ENCODE data around the gene DZIP1L. TPM values are rescaled to one million over a fixed set of nuclear protein-coding genes. Genes with fewer than 3 reads are reported as not detected.

The DZIP1L gene
- total RNA-seq, 1 experiment from 2014 or later, result 2.4 TPM

DNA sequence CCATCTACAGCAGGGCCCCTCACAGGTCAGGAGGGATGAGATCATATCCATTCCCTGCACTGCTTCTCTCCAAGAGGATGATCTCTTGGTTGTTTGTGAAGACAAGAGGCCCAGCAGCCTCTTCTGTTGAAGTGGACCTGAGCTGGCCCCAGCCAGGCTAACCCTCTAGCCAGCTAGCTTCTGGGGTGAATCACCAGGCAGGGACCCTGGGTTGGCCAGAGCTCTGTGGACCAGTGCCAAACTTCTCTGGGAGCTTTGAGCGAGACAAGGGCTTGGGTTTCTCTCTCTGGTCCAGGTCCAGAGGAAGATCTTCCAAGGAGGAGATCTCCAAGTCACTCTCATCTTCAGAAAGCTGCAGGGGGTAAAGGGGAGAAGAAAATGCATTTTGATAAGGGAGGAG, 52.8 kb downstream of the DZIP1L start:
- H3K4me3 Mint-ChIP-seq (ENCODE audit: unreplicated experiment), result no peak overlapping the region
- H3K27ac Mint-ChIP-seq (ENCODE audit: unreplicated experiment), result no peak overlapping the region
- intact Hi-C loops (cut with micrococcal nuclease; ENCODE audit: unreplicated experiment), result loop anchor here (10.0 kb wide), 1 partner anchor 272 kb away; no protein-coding TSS in a partner anchor
- no peaks in the 10 kb centered on the region for H3K27me3 Mint-ChIP-seq (ENCODE audit: insufficient read depth, unreplicated experiment)
- DNase-seq, result no peak
- ChIA-PET CTCF (no interaction called here), POLR2A (no interaction called here)
- no TSS peak for BruUV-seq (replicated peaks)
- Histone ChIP-seq H3K36me3 (ENCODE audit: control insufficient read depth, insufficient read depth, low read length) (no peaks in the 10 kb centered on the region), H3K9me3 (no peaks in the 10 kb centered on the region), H3K27me3 (replicated peaks; ENCODE audit: control insufficient read depth, insufficient read depth, low read length) (no peaks in the 10 kb centered on the region), H3K4me1 (no peaks in the 10 kb centered on the region), H3K4me3 (ENCODE audit: low read depth, low read length) (no peak overlapping the region)
- TF ChIP-seq, protein P1, sequence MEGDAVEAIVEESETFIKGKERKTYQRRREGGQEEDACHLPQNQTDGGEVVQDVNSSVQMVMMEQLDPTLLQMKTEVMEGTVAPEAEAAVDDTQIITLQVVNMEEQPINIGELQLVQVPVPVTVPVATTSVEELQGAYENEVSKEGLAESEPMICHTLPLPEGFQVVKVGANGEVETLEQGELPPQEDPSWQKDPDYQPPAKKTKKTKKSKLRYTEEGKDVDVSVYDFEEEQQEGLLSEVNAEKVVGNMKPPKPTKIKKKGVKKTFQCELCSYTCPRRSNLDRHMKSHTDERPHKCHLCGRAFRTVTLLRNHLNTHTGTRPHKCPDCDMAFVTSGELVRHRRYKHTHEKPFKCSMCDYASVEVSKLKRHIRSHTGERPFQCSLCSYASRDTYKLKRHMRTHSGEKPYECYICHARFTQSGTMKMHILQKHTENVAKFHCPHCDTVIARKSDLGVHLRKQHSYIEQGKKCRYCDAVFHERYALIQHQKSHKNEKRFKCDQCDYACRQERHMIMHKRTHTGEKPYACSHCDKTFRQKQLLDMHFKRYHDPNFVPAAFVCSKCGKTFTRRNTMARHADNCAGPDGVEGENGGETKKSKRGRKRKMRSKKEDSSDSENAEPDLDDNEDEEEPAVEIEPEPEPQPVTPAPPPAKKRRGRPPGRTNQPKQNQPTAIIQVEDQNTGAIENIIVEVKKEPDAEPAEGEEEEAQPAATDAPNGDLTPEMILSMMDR (IDR thresholded peaks at IDR 0.05; ENCODE audit: insufficient read depth in 1 of 2, low read depth in 1 of 2, low read length in 1 of 2, severe bottlenecking in 1 of 2, unreplicated experiment in 1 of 2), result no peak
- H3K4me1 Mint-ChIP-seq (ENCODE audit: low read depth, unreplicated experiment), result no peaks in the 10 kb centered on the region
- H3K36me3 Mint-ChIP-seq (ENCODE audit: insufficient read depth, unreplicated experiment), result no peaks in the 10 kb centered on the region
- no peaks in the 10 kb centered on the region for H3K9me3 Mint-ChIP-seq (ENCODE audit: unreplicated experiment)

DNA sequence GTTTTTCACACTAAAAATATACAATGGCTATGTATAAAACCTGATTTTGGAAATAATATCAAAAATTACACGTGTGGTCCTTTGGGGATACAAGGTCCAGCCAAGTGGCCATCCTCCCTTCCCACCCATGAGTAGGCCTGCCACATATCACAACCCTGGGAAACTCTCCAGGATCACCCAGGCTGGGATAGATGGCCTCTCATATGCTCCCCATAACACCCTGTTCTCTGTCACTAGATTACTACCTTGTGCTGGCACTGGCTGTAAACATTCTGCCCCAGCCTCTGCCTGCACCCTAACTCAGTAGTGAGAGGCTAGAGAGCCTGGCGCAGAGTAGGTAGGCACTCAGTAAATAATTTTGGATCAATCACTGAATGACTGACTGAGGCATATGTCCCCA, 53.4 kb downstream of the DZIP1L start:
- no peaks in the 10 kb centered on the region for H3K9me3 ChIP-seq
- H3K27me3 ChIP-seq (replicated peaks; ENCODE audit: control insufficient read depth, insufficient read depth, low read length), result no peaks in the 10 kb centered on the region
- no peak overlapping the region for H3K4me3 Mint-ChIP-seq (ENCODE audit: unreplicated experiment)
- H3K27ac Mint-ChIP-seq (ENCODE audit: unreplicated experiment), result no peak overlapping the region
- TF ChIP-seq, protein P1 (IDR thresholded peaks at IDR 0.05; ENCODE audit: insufficient read depth in 1 of 2, low read depth in 1 of 2, low read length in 1 of 2, severe bottlenecking in 1 of 2, unreplicated experiment in 1 of 2), result no peak
- no peaks in the 10 kb centered on the region for H3K27me3 Mint-ChIP-seq (ENCODE audit: insufficient read depth, unreplicated experiment)
- DNase-seq, result no peak
- intact Hi-C loops (cut with micrococcal nuclease; ENCODE audit: unreplicated experiment), result loop anchor here (10.0 kb wide), 1 partner anchor 273 kb away; no protein-coding TSS in a partner anchor
- no TSS peak for BruUV-seq (replicated peaks)
- ChIA-PET POLR2A (no interaction called here), CTCF (no interaction called here)
- no peaks in the 10 kb centered on the region for H3K4me1 Mint-ChIP-seq (ENCODE audit: low read depth, unreplicated experiment)
- H3K36me3 ChIP-seq (ENCODE audit: control insufficient read depth, insufficient read depth, low read length), result no peaks in the 10 kb centered on the region
- no peak overlapping the region for H3K4me3 ChIP-seq (ENCODE audit: low read depth, low read length)
- no peaks in the 10 kb centered on the region for H3K9me3 Mint-ChIP-seq (ENCODE audit: unreplicated experiment)
- no peaks in the 10 kb centered on the region for H3K36me3 Mint-ChIP-seq (ENCODE audit: insufficient read depth, unreplicated experiment)
- no peaks in the 10 kb centered on the region for H3K4me1 ChIP-seq

DNA sequence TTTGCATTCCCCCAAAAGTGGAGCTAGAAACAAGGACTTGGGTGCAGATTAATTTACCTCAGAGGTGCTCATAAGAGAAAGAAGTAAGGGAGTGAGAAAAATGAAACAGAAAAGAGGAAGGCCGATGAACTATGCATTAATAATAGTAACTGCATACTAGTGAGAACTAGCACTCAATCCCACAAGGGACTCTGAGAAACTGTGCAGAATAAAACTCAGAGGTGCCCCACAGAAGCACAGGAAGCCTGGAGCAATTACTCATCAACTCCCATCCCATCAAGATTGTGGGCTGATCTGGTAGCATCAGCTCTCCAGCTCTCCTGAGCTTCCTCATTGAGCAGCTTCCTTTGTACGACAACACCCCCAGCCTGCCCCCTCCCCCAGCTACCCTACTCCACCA, 54.6 kb downstream of the DZIP1L start:
- H3K4me3 ChIP-seq (ENCODE audit: low read depth, low read length), result no peak overlapping the region
- Mint-ChIP-seq H3K27ac (ENCODE audit: unreplicated experiment) (no peak overlapping the region), H3K9me3 (ENCODE audit: unreplicated experiment) (no peaks in the 10 kb centered on the region), H3K4me3 (ENCODE audit: unreplicated experiment) (no peak overlapping the region), H3K4me1 (ENCODE audit: low read depth, unreplicated experiment) (no peaks in the 10 kb centered on the region), H3K36me3 (ENCODE audit: insufficient read depth, unreplicated experiment) (no peaks in the 10 kb centered on the region), H3K27me3 (ENCODE audit: insufficient read depth, unreplicated experiment) (no peaks in the 10 kb centered on the region)
- H3K36me3 ChIP-seq (ENCODE audit: control insufficient read depth, insufficient read depth, low read length), result no peaks in the 10 kb centered on the region
- no peak for DNase-seq
- H3K27me3 ChIP-seq (replicated peaks; ENCODE audit: control insufficient read depth, insufficient read depth, low read length), result no peaks in the 10 kb centered on the region
- BruUV-seq (replicated peaks), result no TSS peak
- TF ChIP-seq, protein P1 (IDR thresholded peaks at IDR 0.05; ENCODE audit: insufficient read depth in 1 of 2, low read depth in 1 of 2, low read length in 1 of 2, severe bottlenecking in 1 of 2, unreplicated experiment in 1 of 2), result no peak
- H3K9me3 ChIP-seq, result no peaks in the 10 kb centered on the region
- ChIA-PET CTCF (no interaction called here), POLR2A (no interaction called here)
- no peaks in the 10 kb centered on the region for H3K4me1 ChIP-seq
- intact Hi-C loops (cut with micrococcal nuclease; ENCODE audit: unreplicated experiment), result loop anchor here (10.0 kb wide), 1 partner anchor 274 kb away; no protein-coding TSS in a partner anchor

All from Caco-2 (cell line).